Lower leg skin (tissue), 4 donors: Measurements from ENCODE around the gene CREBL2. TPM values are rescaled to one million over a fixed set of nuclear protein-coding genes. Genes with fewer than 3 reads are reported as not detected.
A peak's percentile ranks its signal among the peaks of the same experiment; 100 is the strongest.
"Not testable (repeated sequence)": the region's sequence is repeated elsewhere in the genome, so short reads cannot be mapped to it uniquely, and the experiment has no call there.

Source experiments
- DNase-seq, 2 donors: peaks; one replicate each; pipeline ENCODE4 v3.0.0-alpha.2; 2019; ENCODE audit warnings: low spot score in 2 of 2
- H3K4me3 ChIP-seq: fragments of 200-600 bp; sonication (generic); 2 replicates; pipeline ENCODE4 v1.5.1; 2017; ENCODE audit warnings: mild to moderate bottlenecking, low read depth; ENCODE audit not compliant: poor library complexity, severe bottlenecking
- POLR2A ChIP-seq, 2 donors: fragments of 450-650 bp; IDR thresholded peaks; one replicate each; pipeline ENCODE4 v1.6.1; 2016 to 2017; ENCODE audit warnings: antibody characterized with exemption in 2 of 2, mild to moderate bottlenecking in 1 of 2, moderate library complexity in 1 of 2
- WGBS, 2 donors: methylation state at CpG; one replicate each; pipeline ENCODE4 v1.1.5; 2018; 5-methylcytosine and 5-hydroxymethylcytosine counted together
- intact Hi-C: fragments of 100-400 bp; cut with DNase I; formaldehyde crosslinking; loops from one replicate; pipeline ENCODE4 v1.15.0; 2023; ENCODE audit warnings: low total_unique reads
- total RNA-seq, 4 donors: library from RNA; depleted of rRNA; stranded (reverse); fragments of >200 nt; gene quantifications; one replicate each; pipeline ENCODE4 v1.1.0, GENCODE V29; 2016
- TF ChIP-seq, protein P1 (sequence below), 3 donors: fragments of 450-650 bp; IDR thresholded peaks; one replicate each; pipeline ENCODE4 v1.5.1; 2016; ENCODE audit warnings: antibody characterized with exemption in 3 of 3, mild to moderate bottlenecking in 3 of 3, moderate library complexity in 2 of 3

The CREBL2 gene
- total RNA-seq, 4 donors from 2014 or later, result 36.1 to 47.0 (median 44.5) TPM

DNA sequence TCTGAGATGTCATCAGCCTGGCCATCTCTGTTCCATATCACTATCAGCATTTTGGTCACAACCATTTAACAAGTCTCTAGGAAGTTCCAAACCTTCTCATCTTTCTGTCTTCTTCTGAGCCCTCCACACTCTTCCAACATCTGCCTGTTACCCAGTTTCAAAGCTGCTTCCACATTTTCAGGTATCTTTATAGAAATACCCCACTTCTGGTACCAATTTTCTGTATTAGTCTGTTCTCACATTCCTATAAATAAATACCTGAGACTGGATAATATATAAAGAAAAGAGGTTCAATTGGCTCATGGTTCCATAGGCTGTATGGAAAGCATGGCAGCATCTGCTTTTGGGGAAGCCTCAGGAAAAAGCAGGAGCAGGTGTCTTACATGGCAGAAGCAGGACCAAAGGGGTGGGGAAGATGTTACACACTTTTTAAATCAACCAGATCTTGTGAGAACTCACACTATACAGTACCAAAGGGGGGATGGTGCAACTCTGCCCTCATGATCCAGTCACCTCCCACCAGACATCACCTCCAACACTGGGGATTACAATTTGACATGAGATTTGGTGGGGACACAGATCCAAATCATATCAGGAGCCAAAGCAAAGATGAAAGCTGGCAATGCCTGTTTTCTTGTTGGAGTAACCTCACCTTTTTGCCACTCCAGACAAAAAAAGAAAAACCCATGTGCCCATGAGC is 37.4 kb downstream of the CREBL2 start:
- no peak for DNase-seq
- intact Hi-C loops, result no loop called here
- TF ChIP-seq POLR2A (IDR thresholded peaks at IDR 0.05), result no peak
- TF ChIP-seq, protein P1, sequence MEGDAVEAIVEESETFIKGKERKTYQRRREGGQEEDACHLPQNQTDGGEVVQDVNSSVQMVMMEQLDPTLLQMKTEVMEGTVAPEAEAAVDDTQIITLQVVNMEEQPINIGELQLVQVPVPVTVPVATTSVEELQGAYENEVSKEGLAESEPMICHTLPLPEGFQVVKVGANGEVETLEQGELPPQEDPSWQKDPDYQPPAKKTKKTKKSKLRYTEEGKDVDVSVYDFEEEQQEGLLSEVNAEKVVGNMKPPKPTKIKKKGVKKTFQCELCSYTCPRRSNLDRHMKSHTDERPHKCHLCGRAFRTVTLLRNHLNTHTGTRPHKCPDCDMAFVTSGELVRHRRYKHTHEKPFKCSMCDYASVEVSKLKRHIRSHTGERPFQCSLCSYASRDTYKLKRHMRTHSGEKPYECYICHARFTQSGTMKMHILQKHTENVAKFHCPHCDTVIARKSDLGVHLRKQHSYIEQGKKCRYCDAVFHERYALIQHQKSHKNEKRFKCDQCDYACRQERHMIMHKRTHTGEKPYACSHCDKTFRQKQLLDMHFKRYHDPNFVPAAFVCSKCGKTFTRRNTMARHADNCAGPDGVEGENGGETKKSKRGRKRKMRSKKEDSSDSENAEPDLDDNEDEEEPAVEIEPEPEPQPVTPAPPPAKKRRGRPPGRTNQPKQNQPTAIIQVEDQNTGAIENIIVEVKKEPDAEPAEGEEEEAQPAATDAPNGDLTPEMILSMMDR (IDR thresholded peaks at IDR 0.05), result no peak
- no peak overlapping the region for H3K4me3 ChIP-seq

DNA sequence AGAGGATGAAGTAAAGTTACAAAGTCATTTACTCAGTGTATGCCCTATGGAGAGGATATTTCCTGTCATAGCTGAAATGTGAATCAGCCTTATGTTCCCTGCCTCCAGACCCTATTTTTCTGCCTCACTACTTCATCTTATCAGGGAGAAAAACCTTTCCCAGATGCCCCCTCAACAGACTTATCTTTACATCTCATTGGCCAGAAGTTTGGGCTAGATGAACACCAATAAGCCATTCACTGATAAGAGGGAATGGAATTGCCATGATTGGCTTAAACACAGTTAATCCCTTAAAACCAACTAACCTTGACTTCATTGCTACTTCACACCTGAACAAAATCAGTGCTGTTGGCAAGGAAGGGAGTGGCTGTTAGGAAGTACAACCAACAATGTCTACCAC is 40.1 kb downstream of the CREBL2 start:
- TF ChIP-seq POLR2A (IDR thresholded peaks at IDR 0.05), result no peak
- intact Hi-C loops, result no loop called here
- no peak overlapping the region for H3K4me3 ChIP-seq
- DNase-seq, result no peak

DNA sequence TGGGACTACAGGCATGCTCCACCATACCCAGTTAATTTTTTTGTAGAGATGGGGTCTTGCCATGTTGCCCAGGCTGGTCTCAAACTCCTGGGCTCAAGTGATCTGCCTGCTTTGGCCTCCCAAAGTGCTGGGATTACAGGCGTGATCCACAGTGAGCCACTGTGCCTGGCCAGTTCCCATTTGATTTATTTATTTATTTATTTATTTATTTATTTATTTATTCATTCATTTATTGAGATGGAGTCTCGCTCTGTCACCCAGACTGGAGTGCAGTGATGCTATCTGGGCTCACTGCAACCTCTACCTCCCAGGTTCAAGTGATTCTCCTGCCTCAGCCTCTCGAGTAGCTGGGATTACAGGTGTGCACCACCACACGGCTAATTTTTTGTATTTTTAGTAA is 41.0 kb downstream of the CREBL2 start:
- intact Hi-C loops, DNase-seq, H3K4me3 ChIP-seq: not testable (repeated sequence)
- WGBS, 2 donors, result 94 to 96% methylated on average over 4 of the region's 4 CpGs

DNA sequence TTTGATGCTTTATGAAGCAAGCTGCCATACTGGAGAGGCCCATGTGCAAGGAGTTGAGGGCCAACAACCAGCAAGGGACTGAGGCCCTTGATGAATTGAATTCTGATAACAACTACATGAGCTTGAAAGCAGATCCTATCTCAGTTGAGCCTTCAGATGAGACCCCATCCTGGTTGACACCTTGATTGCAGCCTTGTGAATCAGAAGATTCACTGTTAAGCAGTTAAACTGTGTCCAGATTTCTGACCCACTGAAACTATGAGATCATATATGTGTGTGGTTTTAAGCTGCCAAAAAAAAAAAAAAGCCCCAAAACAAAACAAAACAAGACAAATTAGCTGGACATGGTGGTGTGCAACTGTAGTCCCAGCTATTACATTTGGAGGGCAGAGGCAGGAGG is 42.2 kb downstream of the CREBL2 start:
- no peak overlapping the region for H3K4me3 ChIP-seq
- intact Hi-C loops, result no loop called here
- TF ChIP-seq, protein P1 (IDR thresholded peaks at IDR 0.05), result no peak
- no peak for TF ChIP-seq POLR2A (IDR thresholded peaks at IDR 0.05)
- no peak for DNase-seq

DNA sequence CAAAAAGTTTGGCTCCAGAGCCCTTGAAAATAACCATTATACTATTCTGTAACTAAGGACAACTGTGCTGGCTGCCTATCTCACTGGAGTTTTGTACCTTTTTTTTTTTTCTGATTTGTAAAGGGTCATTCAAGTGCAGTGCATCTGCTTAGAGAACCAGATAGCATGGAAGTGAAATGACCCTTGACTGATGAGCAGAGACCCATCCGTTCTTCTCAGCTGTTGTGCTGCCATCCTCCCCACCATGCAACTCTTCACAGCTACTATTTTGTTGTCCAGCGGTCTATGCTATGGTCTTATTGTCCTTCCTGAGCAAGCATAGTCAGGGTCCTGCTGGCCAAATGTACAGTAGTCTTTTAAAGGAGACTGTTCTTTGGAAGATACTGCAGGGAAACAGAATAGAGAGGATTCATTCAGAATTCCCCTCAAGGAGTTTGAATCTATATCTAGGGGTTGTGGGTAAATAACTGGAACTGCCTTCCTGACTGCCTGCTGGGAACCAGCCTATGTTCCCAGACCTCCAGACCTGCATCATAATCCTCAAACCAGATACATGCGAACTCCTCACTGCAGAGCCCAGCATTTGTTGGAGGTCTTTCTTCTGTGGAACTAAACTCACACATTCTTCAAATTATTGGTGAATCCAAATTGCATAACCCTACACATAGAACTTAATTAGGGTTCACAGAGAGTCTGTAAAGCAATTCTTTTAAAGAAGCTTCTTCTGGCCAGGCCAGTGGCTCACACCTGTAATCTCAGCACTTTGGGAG is 43.2 kb downstream of the CREBL2 start:
- no peak for TF ChIP-seq POLR2A (IDR thresholded peaks at IDR 0.05)
- TF ChIP-seq, protein P1 (IDR thresholded peaks at IDR 0.05), result no peak
- H3K4me3 ChIP-seq, result no peak overlapping the region
- peak in 1 of 2 donors; percentile 8 for DNase-seq
- intact Hi-C loops, result no loop called here
- WGBS, 2 donors, result 82 to 83% methylated on average over 3 of the region's 3 CpGs

DNA sequence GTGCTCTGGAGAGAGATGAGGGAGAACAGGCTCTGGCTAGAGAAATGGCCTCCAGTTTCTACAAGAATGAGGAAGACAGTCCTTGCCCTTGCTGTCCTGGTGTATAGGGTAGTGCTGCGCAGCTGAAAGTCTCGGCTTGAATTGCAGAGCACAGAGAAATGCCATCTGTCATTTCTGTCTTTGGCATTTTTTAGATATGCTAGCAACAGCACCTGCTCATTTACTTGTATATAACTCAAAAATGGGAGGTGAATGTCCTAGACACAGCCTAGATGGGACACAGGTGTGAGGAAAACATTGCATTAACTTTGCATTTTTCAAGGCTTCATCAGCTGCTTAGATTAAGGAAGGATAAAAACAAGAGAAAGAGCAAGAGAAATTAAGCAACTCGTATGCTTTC is 48.5 kb downstream of the CREBL2 start:
- TF ChIP-seq, protein P1 (IDR thresholded peaks at IDR 0.05), result no peak
- no peak for TF ChIP-seq POLR2A (IDR thresholded peaks at IDR 0.05)
- WGBS, 2 donors, result 31 to 32% methylated on average over 3 of the region's 3 CpGs
- intact Hi-C loops, result no loop called here
- DNase-seq, result peak in 1 of 2 donors; percentile 6
- H3K4me3 ChIP-seq, result no peak overlapping the region
